Activated T-cell treated with anti-CD3 and anti-CD28 coated beads, Interleukin-2, amount 50 U/mL, for 4 hours (primary cell): ENCODE measurements around the gene CLEC16A. TPM values are rescaled to one million over a fixed set of nuclear protein-coding genes. Genes with fewer than 3 reads are reported as not detected.

ENCODE experiments used
- ATAC-seq, 2 donors: fragments of 200-7000 bp; cut with Tn5 transposase; one replicate each; pipeline ENCODE4 v1.10.0; 2021
- DNase-seq: peaks from one replicate; pipeline ENCODE4 v3.0.0-alpha.2; 2020
- H3K27me3 Mint-ChIP-seq: one replicate; pipeline ENCODE4 v1.8.0; 2021; ENCODE audit warnings: low read depth, mixed read lengths
- H3K36me3 Mint-ChIP-seq: one replicate; pipeline ENCODE4 v1.8.0; 2022; ENCODE audit warnings: mixed read lengths; ENCODE audit not compliant: insufficient read depth
- H3K4me1 Mint-ChIP-seq: one replicate; pipeline ENCODE4 v1.8.0; 2021; ENCODE audit warnings: low read depth, mixed read lengths
- H3K4me3 Mint-ChIP-seq: one replicate; pipeline ENCODE4 v1.8.0; 2021; ENCODE audit warnings: mild to moderate bottlenecking, moderate library complexity, mixed read lengths
- H3K9me3 Mint-ChIP-seq: one replicate; pipeline ENCODE4 v1.8.0; 2021; ENCODE audit warnings: mixed read lengths
- total RNA-seq, 3 donors: library from RNA; stranded (reverse); gene quantifications; one replicate each; pipeline ENCODE4 v1.2.1, GENCODE V29; 2021

The CLEC16A gene
- total RNA-seq, 3 donors from 2014 or later: 25.2 to 26.4 (median 26.3) TPM

DNA sequence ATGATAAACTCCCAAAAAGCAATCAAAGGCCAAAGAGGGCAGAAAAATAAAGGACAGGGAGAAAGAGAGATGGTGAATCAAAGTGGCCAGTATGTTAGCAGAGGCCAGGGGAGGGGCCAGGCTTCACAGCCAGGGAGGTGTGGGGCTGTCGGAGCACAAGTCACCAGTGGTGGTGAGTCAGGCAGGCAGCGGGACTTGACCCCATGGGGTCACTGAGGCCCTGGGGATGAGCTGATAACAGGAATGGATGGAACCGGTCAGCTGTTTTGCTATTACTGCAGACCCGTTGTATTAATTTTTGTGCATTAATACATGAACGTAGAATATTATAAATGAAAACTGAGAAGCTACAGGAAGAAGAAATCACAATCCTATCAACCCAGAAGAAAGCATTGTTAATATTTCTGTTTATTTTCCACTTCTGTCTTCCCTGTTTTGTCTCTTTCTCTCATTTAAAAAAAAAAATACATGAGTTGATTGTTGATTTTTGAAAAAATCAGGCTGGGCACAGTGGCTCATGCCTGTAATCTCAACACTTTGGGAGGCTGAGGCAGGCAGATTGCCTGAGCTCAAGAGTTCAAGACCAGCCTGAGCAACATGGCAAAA is 204.8 kb downstream of the CLEC16A start:
- Mint-ChIP-seq H3K4me3 (no peak overlapping the region), H3K9me3 (no peaks in the 10 kb centered on the region), H3K36me3 (peaks cover 14% of the 10 kb centered on the region), H3K27me3 (no peaks in the 10 kb centered on the region), H3K4me1 (no peaks in the 10 kb centered on the region)
- no peak for ATAC-seq
- DNase-seq: no peak

DNA sequence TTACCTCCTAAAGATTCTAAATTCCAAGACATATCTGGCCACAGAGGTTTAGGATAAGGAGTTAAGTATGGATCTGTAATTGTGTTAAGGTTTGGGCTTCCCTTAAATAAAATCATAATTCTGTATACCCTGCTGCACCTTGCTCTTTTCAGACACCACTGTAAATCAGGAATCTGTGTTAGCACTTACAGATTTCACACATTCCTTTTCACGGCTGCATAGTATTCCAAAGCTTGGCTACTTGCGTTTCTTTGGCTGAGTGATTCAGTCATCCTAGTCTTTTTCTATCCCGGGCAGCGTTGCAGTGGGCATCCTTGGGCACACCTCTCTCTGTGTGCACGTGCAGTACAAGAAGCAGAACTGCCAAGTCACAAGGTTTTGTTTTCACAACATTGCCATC is 205.8 kb downstream of the CLEC16A start:
- H3K4me3 Mint-ChIP-seq: no peak overlapping the region

GRCh38 chr16:11151156-11151884 is 207.0 kb downstream of the CLEC16A start:
- Mint-ChIP-seq H3K4me3 (no peak overlapping the region), H3K4me1 (peaks cover 6% of the 10 kb centered on the region), H3K27me3 (no peaks in the 10 kb centered on the region), H3K36me3 (peaks cover 14% of the 10 kb centered on the region), H3K9me3 (no peaks in the 10 kb centered on the region)
- no peak for ATAC-seq
- no peak for DNase-seq

More for the DNA sequence above, 205.8 kb downstream of the CLEC16A start:
- no peak for ATAC-seq
- Mint-ChIP-seq H3K9me3 (no peaks in the 10 kb centered on the region), H3K36me3 (peaks cover 14% of the 10 kb centered on the region), H3K4me1 (no peaks in the 10 kb centered on the region), H3K27me3 (no peaks in the 10 kb centered on the region)
- no peak for DNase-seq

- ATAC-seq (no peak), DNase-seq (no peak)
- Mint-ChIP-seq H3K27me3 (no peaks in the 10 kb centered on the region), H3K4me1 (peaks cover 10% of the 10 kb centered on the region), H3K36me3 (peaks cover 14% of the 10 kb centered on the region), H3K9me3 (no peaks in the 10 kb centered on the region), H3K4me3 (no peak overlapping the region)
These were observed 207.7 kb downstream of the CLEC16A start for GRCh38 chr16:11151885-11152629.

DNA sequence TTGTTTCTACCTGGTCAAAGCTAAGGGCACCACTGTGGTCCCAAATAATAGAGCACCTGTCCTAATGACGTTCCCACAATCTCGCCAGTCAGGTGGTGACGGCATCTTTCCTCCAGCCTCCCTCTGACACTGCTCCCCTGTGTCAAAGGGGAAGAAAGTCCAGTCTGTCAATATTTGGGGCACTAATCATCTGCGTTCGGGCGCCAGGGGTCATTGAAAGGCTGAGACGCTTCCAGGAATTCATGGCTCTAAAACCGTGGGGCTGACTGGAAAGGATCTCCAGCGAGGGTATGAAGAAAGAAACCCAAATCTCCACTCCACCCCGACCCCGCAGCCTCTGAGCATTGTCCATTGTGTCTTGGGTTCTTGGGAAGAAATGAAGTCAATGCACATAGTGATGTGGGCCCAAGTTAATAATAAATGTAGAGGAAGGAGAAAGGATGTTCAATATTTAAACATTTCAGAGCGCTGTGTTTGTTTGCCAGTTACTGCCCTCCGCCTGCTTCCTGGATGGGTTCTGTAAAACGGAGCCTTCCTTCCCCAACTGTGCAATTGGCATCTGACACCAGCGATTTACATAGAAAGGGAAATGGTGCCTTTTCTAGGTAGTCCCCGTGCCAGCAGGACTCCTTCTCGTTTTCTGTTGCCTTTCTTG is 208.4 kb downstream of the CLEC16A start:
- Mint-ChIP-seq H3K4me3 (no peak overlapping the region), H3K9me3 (no peaks in the 10 kb centered on the region), H3K4me1 (peaks cover 11% of the 10 kb centered on the region), H3K27me3 (no peaks in the 10 kb centered on the region), H3K36me3 (peaks cover 14% of the 10 kb centered on the region)
- ATAC-seq (no peak), DNase-seq (no peak)

GRCh38 chr16:11155284-11155806 is 211.0 kb downstream of the CLEC16A start:
- Mint-ChIP-seq H3K9me3 (peaks cover under 1% of the 10 kb centered on the region), H3K36me3 (peaks cover 10% of the 10 kb centered on the region), H3K27me3 (no peaks in the 10 kb centered on the region), H3K4me3 (no peak overlapping the region), H3K4me1 (peaks cover 13% of the 10 kb centered on the region)
- ATAC-seq: peak; percentile 85 to 88
- DNase-seq: no peak

- Mint-ChIP-seq H3K27me3 (no peaks in the 10 kb centered on the region), H3K36me3 (peaks cover 13% of the 10 kb centered on the region), H3K9me3 (peaks cover 3% of the 10 kb centered on the region), H3K4me1 (peaks cover 22% of the 10 kb centered on the region), H3K4me3 (no peak overlapping the region)
- no peak for ATAC-seq
- DNase-seq: no peak
These were observed 212.0 kb downstream of the CLEC16A start for GRCh38 chr16:11156401-11156800.

DNA sequence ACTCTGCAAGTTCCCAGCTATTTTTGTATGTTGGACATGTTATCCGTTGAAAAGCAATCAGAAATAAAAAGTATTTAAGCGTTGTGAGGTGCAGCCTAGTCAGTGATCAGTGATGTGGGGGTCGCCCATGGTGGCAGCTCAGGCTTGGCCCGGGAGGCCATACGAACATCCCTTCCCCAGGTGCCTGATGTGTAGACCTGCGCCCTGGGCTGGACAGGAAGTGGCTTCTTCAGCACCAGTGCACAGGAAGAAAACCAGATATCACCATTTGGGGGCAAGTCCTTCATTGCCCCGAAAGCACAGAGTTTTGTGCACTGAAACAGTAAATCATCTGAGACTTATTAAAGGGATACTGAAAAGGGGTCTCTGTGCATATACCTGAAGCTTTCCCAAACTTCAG is 212.8 kb downstream of the CLEC16A start:
- no peak for ATAC-seq
- peaks cover 13% of the 10 kb centered on the region for H3K36me3 Mint-ChIP-seq
- peaks cover 3% of the 10 kb centered on the region for H3K9me3 Mint-ChIP-seq
- H3K27me3 Mint-ChIP-seq: no peaks in the 10 kb centered on the region
- H3K4me3 Mint-ChIP-seq: no peak overlapping the region
- no peak for DNase-seq
- peaks cover 24% of the 10 kb centered on the region for H3K4me1 Mint-ChIP-seq

DNA sequence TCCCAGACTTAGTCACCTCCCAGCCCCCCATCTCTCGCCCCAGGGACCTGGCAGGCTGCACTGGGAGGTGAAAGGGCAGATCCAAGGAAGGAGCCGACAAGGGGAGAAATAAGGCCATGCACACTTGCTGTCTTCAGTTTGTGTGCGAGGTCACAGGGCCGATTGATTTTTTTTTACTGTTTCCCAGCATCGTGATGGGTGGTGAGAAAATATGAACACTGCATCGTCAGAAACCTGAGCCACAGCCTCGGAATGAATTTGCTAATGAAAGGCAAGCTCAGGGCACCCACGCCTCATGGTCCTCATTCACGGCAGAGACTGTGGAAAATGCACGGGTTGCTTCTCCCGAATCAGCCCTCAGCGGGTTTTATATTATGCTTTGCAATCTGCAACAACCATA is 213.7 kb downstream of the CLEC16A start:
- DNase-seq (no peak), ATAC-seq (no peak)
- Mint-ChIP-seq H3K27me3 (no peaks in the 10 kb centered on the region), H3K4me3 (no peak overlapping the region), H3K9me3 (peaks cover 3% of the 10 kb centered on the region), H3K36me3 (peaks cover 12% of the 10 kb centered on the region), H3K4me1 (peaks cover 25% of the 10 kb centered on the region)

- H3K4me1 Mint-ChIP-seq: peaks cover 25% of the 10 kb centered on the region
These were observed 214.9 kb downstream of the CLEC16A start for GRCh38 chr16:11159282-11159681.

DNA sequence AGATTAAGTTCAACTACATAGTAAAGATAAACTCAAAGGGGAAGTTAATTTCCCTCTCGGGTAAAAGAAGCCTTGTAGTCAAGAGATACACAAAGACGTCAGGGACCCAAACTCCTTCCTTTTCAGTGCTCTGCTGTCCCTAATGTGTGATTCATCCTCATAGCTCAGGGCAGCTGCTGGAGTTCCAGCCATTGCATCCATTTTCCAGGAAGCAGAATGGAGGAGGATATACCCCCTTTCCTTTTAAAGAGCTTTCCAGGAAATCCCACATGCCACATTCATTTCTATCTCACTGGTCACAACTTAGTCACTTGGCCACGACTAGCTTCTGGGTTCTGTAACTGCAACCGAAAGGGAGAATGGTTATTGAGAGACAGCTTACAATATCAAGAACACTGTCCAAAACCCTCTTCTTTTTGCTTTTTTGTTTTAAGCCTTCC is 216.3 kb downstream of the CLEC16A start:
- ATAC-seq (peak; percentile 67 to 73), DNase-seq (no peak)
- peaks cover 21% of the 10 kb centered on the region for H3K4me1 Mint-ChIP-seq
- no peak overlapping the region for H3K4me3 Mint-ChIP-seq
- peaks cover 3% of the 10 kb centered on the region for H3K9me3 Mint-ChIP-seq
- H3K27me3 Mint-ChIP-seq: no peaks in the 10 kb centered on the region
- peaks cover 9% of the 10 kb centered on the region for H3K36me3 Mint-ChIP-seq

More at GRCh38 chr16:11159282-11159681, 214.9 kb downstream of the CLEC16A start:
- Mint-ChIP-seq H3K27me3 (no peaks in the 10 kb centered on the region), H3K36me3 (peaks cover 9% of the 10 kb centered on the region), H3K4me3 (no peak overlapping the region), H3K9me3 (peaks cover 3% of the 10 kb centered on the region)
- no peak for DNase-seq
- no peak for ATAC-seq

GRCh38 chr16:11161439-11161838 is 217.1 kb downstream of the CLEC16A start:
- Mint-ChIP-seq H3K4me1 (peaks cover 19% of the 10 kb centered on the region), H3K27me3 (no peaks in the 10 kb centered on the region), H3K36me3 (peaks cover 9% of the 10 kb centered on the region), H3K4me3 (no peak overlapping the region), H3K9me3 (peaks cover 3% of the 10 kb centered on the region)
- ATAC-seq: no peak
- no peak for DNase-seq

- Mint-ChIP-seq H3K36me3 (peaks cover 9% of the 10 kb centered on the region), H3K4me1 (peaks cover 16% of the 10 kb centered on the region), H3K4me3 (no peak overlapping the region), H3K27me3 (no peaks in the 10 kb centered on the region), H3K9me3 (peaks cover 3% of the 10 kb centered on the region)
- DNase-seq: no peak
- ATAC-seq: no peak
These were observed 217.6 kb downstream of the CLEC16A start for GRCh38 chr16:11161974-11162373.
